Fibroblast of mammary gland (primary cell): Measurements from ENCODE around the gene OCSTAMP.
A peak's percentile ranks its signal among the peaks of the same experiment; 100 is the strongest.

Experiments used
- DNase-seq: peaks from one replicate; pipeline ENCODE4 v3.0.0-alpha.2; 2010; ENCODE audit warnings: low read depth
- H3K4me3 ChIP-seq: 2 replicates; pipeline ENCODE4 v1.5.1; 2011; ENCODE audit warnings: low read depth, mild to moderate bottlenecking, low read length, moderate library complexity; ENCODE audit not compliant: control insufficient read depth
- CTCF ChIP-seq: conservative IDR thresholded peaks from 2 replicates; pipeline ENCODE4 v1.5.1; 2011; ENCODE audit warnings: low read depth, low read length, inconsistent platforms; ENCODE audit not compliant: control insufficient read depth, insufficient read depth

The OCSTAMP gene

GRCh38 chr20:46562373-46563169 is 12.1 kb upstream of the OCSTAMP start:
- peak; percentile 91 for TF ChIP-seq CTCF
- H3K4me3 ChIP-seq, result peak overlapping the region; percentile 41

GRCh38 chr20:46562009-46562372 is 11.5 kb upstream of the OCSTAMP start:
- no peak for TF ChIP-seq CTCF
- DNase-seq, result no peak
- peak overlapping the region; percentile 41 for H3K4me3 ChIP-seq

More at GRCh38 chr20:46562373-46563169, 12.1 kb upstream of the OCSTAMP start:
- peak; percentile 65 for DNase-seq

GRCh38 chr20:46559685-46560440 is 9.4 kb upstream of the OCSTAMP start:
- no peak for TF ChIP-seq CTCF
- DNase-seq, result no peak

GRCh38 chr20:46559001-46559400 is 8.5 kb upstream of the OCSTAMP start:
- H3K4me3 ChIP-seq, result no peak overlapping the region
- TF ChIP-seq CTCF, result no peak

More at GRCh38 chr20:46559685-46560440, 9.4 kb upstream of the OCSTAMP start:
- no peak overlapping the region for H3K4me3 ChIP-seq

GRCh38 chr20:46558511-46558959 is 8.1 kb upstream of the OCSTAMP start:
- TF ChIP-seq CTCF, result no peak
- no peak overlapping the region for H3K4me3 ChIP-seq
- peak; percentile 96 for DNase-seq

More at GRCh38 chr20:46559001-46559400, 8.5 kb upstream of the OCSTAMP start:
- DNase-seq, result no peak

GRCh38 chr20:46557231-46557956 is 6.9 kb upstream of the OCSTAMP start:
- DNase-seq, result peak; percentile 67
- no peak overlapping the region for H3K4me3 ChIP-seq
- TF ChIP-seq CTCF, result no peak
